ENCODE data around the gene DIPK1C.

The DIPK1C gene

DNA sequence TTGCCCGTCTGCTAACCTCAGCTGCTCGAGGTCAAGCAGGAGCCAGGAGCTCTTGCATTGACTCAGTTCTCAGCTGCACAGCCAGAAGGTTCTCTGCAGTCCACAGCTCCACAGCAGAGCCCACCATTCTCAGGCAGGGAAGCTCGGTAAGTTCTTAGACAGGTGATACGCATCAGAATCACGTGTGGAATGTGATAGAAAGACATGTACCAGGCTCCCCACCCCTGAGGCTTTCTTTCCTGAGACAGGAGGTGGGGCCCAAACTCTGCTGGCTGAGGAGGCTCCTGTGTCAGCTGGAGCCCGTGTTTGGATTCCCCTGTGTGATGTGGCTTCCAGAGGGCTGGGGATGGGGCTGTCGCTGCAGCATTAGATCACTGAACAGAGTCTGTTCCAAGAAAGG, 28.0 kb downstream of the DIPK1C start:
- Histone ChIP-seq H3K27ac (no peak overlapping the region), H3K4me3 (no peak overlapping the region)

DNA sequence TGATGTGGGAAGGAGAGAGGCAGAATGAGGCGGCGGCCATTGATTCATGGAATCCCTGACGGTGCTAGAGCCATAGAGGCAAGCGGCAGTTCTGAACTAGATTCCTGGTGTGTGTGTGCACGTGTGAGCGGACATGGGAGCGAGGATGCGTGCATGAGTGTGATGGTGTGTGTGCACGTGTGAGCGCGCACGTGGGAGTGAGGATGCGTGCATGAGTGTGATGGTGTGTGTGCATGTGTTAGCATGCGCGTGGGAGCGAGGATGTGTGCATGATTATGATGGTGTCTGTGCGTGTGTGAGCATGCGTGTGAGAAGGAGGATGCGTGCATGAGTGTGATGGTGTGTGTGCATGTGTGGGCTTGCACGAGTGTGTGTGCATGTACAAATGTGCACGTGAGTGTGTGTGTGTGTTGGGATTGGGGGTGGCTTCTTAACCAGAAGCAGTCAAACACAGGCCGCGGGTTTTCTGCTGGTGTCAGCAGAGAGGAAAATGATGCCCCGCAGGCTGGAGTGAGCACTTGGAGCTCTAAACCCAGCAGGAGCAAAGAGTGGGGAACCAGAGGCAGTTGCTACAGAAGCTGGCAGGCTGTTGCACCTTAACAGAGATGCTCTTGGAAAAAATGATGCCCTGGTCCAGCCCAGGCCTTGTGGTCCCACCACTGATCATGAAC, 29.5 kb downstream of the DIPK1C start:
- H3K27ac ChIP-seq = no peak overlapping the region

DNA sequence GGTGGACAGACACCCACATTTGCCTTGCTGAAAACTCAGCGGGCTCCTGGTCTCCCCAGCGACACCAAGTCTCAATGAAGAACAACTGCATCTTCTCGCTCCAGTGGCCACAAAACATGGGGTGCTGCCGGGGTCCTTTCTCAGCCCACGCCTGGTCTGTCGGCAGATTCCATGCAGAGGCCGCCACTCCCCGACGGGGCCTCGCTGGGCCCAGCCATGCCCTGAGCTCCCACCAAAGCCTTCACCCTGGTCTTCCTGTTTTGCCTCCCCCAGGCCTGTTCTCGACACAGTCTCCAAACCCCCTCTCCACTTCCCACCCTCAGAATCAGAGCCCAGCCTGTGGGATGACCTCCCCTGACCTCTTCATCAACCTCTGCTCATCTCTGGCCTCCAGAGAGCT, 31.2 kb downstream of the DIPK1C start:
- H3K4me3 ChIP-seq = no peak overlapping the region
- H3K27ac ChIP-seq = no peak overlapping the region

More for the DNA sequence above, 29.5 kb downstream of the DIPK1C start:
- no peak overlapping the region for H3K4me3 ChIP-seq

DNA sequence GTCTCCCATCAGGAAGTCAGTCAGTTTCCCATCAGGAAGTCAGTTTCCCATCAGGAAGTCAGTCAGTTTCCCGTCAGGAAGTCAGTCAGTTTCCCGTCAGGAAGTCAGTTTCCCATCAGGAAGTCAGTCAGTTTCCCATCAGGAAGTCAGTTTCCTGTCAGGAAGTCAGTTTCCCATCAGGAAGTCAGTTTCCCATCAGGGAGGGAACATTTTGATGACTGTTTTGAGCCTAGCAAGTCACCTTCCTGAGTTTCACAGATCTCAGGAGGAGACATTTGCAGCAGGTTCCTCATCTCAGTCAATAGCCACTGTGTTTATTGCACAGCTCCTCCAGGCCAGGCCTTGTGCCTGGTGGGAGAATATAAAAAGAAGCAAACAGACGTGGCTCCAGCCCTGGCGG, 31.9 kb downstream of the DIPK1C start:
- Histone ChIP-seq H3K27ac (no peak overlapping the region), H3K4me3 (no peak overlapping the region)

DNA sequence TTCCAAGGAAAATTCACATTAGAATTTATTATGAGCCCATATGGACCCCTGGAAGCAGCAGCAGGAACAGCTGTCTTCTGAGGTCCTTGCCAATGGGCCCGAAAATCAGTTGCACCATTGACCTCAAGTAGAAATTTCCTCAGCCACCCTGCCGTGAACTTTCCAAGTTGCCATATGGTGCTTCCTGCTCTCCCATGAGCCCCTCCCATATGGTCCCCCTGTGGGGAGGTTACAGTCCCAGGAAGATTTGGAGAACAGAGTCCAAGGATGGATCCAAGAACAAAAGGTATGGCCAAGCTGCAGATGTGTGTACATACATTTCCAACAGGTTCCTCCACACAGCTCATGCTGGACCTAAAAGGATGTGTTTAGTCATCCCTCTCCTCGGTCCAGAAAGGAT, 34.6 kb downstream of the DIPK1C start:
- H3K27ac ChIP-seq = no peak overlapping the region
- no peak overlapping the region for H3K4me3 ChIP-seq

DNA sequence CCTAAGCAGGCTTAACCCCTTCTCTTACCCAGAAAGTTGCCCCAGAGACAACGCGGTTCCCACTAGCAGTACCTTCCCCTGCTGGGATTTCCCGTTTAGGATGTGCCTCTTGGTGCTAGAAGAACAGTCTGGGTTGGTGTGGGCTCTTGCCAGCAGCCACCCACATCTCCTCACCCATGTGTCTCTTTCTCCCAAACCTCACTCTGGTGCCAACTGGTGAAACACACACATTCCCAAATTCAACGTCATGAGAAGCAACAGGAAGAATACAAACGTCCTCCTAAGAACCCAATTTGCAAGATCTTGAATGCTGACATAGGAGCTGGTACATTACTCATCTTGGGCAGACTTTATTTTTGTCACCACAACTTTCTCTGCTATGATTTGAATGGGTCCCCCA, 36.2 kb downstream of the DIPK1C start:
- Histone ChIP-seq H3K27ac (no peak overlapping the region), H3K4me3 (no peak overlapping the region)

DNA sequence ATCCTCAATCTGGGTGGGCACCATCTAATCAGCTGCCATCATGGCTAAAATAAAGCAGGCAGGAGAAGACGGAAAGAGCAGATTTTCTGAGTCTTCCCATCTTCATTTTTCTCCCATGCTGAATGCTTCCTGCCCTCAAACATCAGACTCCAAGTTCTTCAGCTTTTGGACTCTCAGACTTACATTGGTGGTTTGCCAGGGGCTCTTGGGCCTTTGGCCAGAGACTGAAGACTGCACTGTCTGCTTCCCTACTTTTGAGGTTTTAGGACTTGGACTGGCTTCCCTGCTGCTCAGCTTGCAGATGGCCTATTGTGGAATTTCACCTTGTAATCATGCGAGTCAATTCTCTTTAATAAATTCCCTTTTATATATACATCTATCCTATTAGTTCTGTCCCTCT, 36.6 kb downstream of the DIPK1C start:
- Histone ChIP-seq H3K27ac (no peak overlapping the region), H3K4me3 (no peak overlapping the region)

DNA sequence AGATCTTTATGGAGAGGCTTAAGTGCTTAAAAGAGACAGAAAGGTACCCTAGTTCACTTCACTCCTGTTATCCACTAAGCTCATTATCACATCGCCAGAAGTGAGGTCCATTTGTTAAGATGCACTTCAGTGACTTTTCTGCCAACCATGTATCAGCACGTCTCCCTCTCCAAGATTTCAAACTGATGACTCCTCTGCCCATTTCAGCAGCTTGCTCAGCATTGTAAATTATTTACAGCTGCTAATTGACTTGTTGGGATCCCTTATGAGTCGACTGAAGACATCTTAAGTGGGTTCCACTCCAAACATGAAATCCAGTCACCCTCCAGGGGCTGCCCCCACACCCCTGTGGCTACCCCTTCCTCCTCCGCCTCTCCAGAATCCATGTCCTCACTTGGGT, 37.3 kb downstream of the DIPK1C start:
- no peak overlapping the region for H3K4me3 ChIP-seq
- no peak overlapping the region for H3K27ac ChIP-seq

DNA sequence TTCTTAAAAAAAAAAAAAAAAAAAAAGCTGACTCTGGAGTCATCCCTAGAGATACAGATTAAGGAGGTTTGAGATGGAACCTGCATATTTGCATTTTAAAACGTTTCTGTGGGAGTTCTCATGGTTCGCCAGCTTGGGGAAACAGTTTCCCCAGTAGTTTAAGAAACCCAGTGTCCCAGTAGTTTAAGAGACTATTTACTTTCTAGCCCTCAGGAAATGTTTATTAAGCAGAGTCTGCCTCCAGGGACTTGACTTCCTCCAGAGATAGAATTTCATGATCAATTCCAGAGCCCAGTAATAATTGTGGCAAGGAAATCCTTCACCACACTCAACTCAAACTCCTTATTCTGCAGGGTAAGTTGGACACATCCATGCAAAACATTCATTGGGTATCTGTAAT, 39.1 kb downstream of the DIPK1C start:
- Histone ChIP-seq H3K4me3 (no peak overlapping the region), H3K27ac (no peak overlapping the region)

DNA sequence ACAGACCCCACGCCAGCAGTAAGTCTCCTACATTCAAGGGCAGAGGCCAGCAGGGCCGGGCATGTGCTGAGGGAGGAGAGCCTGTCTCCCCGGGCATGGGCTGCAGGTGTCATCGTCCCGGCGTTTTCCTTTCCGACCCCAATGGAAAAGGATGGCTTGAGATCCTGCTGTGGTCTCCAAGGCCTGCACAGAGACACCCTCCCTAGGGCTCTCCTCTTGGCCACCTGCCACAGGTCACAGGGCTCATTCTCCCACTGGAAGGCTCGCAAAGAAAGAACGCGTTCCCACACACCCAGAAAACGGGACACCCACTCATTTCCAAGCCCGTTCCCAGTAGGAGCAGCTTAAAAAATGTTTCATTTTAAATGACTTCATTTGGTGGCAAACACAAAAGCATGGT, 41.0 kb downstream of the DIPK1C start:
- Histone ChIP-seq H3K27ac (no peak overlapping the region), H3K4me3 (no peak overlapping the region)

DNA sequence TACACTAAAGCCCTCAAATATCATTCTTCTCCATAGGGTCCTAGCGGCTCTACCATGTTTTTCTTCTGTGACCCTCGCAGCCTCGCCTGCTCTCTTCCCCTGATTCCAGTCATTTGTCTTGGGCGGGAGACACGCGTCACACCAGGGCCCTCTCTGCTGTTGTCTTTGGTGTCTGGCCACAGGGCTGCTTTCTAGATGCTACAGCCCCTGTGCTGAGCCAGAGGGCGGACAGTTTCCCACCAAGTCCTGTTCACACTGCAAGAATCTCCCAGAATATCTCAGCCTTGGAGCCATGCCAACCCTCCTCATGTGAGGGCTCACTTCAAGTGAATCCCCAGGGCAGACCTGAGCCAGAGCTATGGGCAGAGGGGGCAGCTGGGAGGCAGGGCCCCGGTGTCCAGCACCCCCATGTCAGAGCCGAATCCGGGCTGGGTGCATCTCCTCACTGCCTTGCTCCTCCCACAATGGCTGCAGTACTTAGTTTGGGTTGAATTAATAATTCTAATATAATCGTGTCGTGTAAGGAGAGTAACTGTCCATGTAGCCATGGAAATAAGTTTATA, 42.1 kb downstream of the DIPK1C start:
- Histone ChIP-seq H3K27ac (no peak overlapping the region), H3K4me3 (no peak overlapping the region)

DNA sequence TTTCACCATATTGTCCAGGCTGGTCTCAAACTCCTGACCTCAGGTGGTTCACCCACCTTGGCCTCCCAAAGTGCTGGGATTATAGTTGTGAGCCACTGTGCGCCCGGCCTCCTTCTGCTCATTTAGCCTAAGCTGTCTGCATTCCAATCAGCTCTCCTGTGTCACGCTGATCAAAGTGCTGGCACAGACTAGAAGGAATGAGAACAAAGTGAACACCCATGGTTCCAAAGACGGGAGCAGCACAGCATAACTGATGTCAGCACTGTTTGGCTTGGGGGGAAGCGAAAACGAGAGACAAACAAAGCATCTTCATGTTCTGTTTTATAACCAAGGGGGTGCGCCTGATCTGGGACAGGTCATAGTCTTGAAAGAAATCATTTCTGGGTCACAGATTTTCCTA, 43.3 kb downstream of the DIPK1C start:
- no peak overlapping the region for H3K27ac ChIP-seq

DNA sequence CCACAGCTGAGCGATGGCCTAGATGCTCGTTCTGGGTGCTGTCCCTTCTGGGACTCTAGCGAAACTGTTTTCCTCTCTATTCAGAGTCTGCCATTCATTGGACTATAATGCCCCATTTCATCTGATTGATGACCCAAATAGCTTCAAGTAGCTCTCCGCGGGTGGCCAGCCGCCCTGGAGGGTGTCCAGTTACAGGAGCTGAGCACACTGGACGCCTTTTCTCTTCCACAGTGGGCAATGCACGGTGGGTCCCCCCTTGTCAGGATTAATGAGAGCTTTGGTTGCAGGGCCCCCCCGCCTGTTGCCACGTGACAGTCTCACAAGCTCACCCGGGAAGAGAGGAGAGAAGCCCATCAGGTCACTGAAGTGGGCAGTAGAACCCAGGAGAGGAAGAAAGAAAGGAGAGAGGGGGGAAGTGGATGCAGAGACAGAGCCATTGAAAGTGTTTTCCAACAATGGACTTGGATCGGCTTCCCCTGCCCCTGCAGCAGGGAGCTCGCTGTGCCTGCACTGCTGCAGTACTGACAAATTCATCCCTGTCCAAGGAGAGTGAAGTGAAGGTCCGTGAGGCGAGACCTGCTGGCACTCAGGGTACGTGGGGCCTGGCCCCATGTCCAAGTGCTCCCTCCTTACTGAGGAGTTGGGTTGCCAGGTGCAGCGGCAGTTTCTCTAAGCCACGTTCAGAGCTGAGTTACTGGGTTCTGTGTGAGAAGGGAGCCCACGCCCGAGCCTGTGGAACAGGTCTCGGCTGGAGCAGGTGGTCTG, 44.8 kb downstream of the DIPK1C start:
- Histone ChIP-seq H3K4me3 (no peak overlapping the region), H3K27ac (no peak overlapping the region)

More for the DNA sequence above, 43.3 kb downstream of the DIPK1C start:
- H3K4me3 ChIP-seq = no peak overlapping the region

DNA sequence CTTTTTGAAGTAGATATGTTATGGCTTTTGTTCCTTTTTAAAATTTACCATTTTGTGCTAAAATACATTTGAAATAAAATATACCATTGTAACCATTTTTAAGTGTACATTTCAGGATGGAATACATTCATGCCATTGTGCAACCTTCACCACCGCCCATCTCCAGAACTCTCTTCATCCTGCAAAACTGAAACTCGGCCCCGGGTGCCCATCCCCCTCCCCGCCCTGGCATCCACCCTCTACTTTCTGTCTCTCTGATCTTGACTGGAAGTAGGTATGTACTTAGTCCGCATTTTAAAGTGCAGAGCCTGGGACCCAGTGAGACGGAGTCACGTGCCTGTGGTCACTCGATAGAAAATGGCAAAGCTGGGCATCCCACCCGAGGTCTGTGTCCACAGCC, 45.6 kb downstream of the DIPK1C start:
- no peak overlapping the region for H3K4me3 ChIP-seq
- no peak overlapping the region for H3K27ac ChIP-seq

DNA sequence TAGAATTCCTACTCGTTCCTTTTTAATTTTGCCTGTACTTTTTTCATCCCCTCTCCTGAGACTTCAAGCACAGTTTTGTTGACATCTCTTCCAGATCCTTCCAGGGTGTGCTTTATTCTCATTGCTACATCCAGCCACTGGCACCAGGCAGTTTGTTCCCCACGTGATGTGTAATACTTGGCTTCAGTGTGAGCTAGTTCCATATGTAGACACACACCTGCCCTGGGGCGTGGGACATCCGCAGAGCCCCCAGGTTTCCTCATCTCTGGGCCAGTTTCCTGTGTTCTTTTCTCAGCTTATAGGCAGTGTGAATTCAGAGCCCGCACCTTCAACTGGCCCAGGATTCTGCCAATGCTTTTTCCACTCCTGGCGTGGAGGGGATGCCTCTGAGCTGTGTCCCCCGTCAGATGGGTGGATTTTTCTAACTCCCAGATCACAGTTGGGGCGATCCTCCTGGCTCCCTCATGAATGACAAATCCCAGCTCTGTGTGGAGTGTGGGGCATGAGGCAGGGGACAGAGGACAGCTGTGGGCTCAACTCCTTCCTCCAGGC, 46.6 kb downstream of the DIPK1C start:
- H3K4me3 ChIP-seq = no peak overlapping the region
- H3K27ac ChIP-seq = no peak overlapping the region

DNA sequence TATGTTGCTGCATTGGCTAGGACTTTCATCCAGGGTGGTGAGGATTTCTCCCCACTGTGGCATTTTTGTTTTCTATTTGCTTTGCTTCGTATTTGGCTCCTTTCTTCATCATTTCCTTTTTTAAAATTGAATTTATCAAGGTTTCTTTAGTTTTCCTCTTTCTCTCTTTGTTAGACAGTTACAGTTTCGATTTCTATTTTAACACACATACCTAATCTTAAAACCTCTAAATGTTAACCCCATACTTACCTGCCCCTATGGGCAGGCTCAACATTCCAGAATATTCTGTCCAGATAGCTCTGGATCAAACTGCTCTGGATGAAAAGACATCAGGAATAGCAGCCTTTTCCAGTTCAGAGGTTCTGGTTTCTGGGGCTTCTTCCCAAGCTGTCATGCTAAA, 49.2 kb downstream of the DIPK1C start:
- no peak overlapping the region for H3K4me3 ChIP-seq
- H3K27ac ChIP-seq = no peak overlapping the region

DNA sequence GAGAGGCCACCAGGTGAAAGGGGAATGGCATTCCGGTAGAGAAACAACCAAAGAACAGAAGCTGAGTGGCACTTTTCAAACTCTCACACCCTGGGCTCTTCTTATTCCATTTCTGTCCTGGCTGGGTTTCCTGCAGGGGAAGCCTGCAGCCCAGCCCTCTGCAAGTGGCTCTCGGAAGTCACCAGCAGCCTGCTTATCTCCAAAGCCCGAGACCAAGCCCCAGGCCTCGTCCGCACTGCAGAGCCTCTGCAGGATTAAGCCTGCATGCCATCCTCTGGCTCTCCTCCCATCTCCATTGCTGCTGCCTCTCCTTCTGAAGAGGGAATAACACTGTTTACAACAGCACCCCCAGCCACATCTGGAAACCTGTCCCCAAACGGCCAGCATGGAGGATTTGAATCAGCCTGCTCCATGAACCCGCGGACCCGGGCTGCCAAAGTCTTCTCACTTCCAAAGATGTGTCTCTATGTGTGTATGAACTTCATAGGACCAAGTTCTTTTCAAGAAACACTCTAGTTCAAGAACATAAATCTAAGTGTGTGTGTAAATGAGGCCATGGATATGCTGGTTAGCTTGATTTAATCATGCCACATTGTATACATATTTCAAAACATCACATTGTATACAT, 54.2 kb downstream of the DIPK1C start:
- H3K27ac ChIP-seq = no peak overlapping the region
- no peak overlapping the region for H3K4me3 ChIP-seq

DNA sequence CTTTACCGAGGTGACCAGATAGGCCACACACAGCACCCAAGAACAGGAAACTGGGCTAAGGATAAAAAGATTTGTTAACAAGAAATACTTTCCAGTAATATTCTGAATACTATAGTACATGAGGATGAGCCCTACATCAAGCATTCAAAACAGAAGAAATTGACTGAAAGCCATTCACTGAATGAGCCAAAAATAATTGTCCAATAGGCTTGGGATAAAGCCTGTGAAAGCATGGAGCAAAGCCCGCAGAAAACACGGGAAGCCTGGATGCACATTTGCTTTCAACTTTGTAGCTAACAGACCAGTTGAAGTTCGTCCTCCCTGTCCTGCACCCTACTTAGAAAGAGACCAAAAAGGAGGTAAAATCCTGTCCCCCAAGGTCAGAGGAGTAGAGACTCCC, 56.3 kb downstream of the DIPK1C start:
- H3K4me3 ChIP-seq = no peak overlapping the region
- no peak overlapping the region for H3K27ac ChIP-seq

DNA sequence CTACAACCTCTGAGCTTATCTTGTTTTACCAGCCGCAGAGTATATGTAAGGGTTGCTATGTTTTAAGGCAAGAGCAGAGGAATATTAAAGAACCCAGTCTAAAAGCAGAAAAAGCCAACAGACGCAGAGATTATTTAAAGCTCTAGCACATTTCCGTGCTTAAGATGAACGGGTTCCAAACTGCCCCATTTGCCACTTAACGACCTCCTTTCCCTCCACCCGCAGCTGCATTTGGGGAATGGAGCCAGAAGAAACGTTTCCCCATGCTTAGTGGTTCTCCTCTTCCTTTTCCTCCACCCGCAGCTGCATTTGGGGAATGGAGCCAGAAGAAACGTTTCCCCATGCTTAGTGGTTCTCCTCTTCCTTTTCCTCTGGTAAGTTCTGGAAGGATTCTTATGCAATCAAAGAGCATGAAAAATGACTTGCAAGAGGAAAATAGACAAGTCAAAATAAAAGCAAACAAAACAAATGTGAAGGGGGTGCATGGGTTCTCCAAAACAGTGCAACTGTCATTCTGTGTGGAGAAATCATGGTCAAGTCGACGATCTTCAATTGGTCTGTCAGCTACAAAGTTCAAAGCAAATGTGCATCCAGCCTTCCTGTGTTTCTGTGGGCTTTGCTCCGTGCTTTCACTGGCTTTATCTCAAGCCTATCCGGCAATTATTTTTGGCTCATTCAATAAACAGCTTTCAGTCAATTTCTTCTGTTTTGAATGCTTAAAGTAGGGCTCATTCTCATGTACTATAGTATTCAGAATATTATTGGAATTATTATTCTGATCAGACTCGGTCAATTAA, 57.8 kb downstream of the DIPK1C start:
- Histone ChIP-seq H3K27ac (no peak overlapping the region), H3K4me3 (no peak overlapping the region)

DNA sequence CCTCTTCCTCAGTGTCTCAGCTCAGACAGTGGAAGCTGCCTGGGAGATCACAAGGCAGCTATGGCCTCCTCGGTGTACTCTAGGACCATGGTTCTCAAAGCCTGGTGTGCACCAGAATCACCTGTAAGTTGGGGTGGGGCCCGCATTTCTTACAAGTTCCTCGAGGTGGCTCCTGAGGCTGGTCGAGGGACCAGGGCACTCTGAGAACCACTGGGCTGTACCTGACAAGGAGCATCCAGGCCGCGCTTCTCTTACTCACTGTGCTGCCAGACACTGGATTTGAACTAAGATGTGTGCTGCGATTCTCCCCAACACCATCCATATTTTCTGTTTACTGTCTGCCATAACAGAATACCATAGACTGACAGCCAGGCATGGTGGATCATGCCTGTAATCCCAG, 59.5 kb downstream of the DIPK1C start:
- Histone ChIP-seq H3K27ac (no peak overlapping the region), H3K4me3 (no peak overlapping the region)

All from skin epidermis (tissue), 12 donors.